SU-DHL-6 (cell line): ENCODE results near the gene CHEK1.

Source experiments
- H2AFZ ChIP-seq: fragments of 200-600 bp; sonication (generic); 2 replicates; pipeline ENCODE4 v1.6.1; 2014; ENCODE audit warnings: low read depth, mild to moderate bottlenecking, moderate library complexity, mixed read lengths, antibody characterized with exemption, low read length; ENCODE audit not compliant: severe bottlenecking
- H3F3A ChIP-seq: fragments of 200-600 bp; shearing (Covaris generic); 2 replicates; pipeline ENCODE4 v1.6.0; 2016; ENCODE audit warnings: antibody characterized with exemption, mild to moderate bottlenecking; ENCODE audit not compliant: insufficient read depth
- H3K27ac ChIP-seq: fragments of 200-600 bp; sonication (generic); 2 replicates; pipeline ENCODE4 v1.5.1; 2016; ENCODE audit warnings: low read depth, mild to moderate bottlenecking, low read length, moderate library complexity, mixed read lengths
- H3K27me3 ChIP-seq: fragments of 200-600 bp; sonication (generic), shearing (Covaris generic); 2 replicates; pipeline ENCODE4 v1.6.0; 2014; ENCODE audit warnings: mild to moderate bottlenecking, low read length
- H3K36me3 ChIP-seq: fragments of 200-600 bp; sonication (generic); 2 replicates; pipeline ENCODE4 v1.6.1; 2014; ENCODE audit warnings: mild to moderate bottlenecking, low read length, mixed read lengths
- H3K4me2 ChIP-seq: fragments of 300-600, 200-600 bp; shearing (Covaris generic), sonication (generic); 2 replicates; pipeline ENCODE4 v1.6.0; 2014; ENCODE audit warnings: low read length, low read depth, mild to moderate bottlenecking; ENCODE audit not compliant: poor library complexity, severe bottlenecking
- H3K4me3 ChIP-seq: fragments of 200-600 bp; sonication (generic); 2 replicates; pipeline ENCODE4 v1.5.1; 2014; ENCODE audit warnings: antibody characterized with exemption, low read length, mild to moderate bottlenecking, mixed read lengths; ENCODE audit not compliant: insufficient read depth, poor library complexity, severe bottlenecking
- H3K79me2 ChIP-seq: fragments of 200-600 bp; sonication (generic); 2 replicates; pipeline ENCODE4 v1.6.1; 2014; ENCODE audit warnings: mild to moderate bottlenecking, low read length, moderate library complexity; ENCODE audit not compliant: insufficient read depth
- H3K9ac ChIP-seq: fragments of 200-600 bp; sonication (generic); 2 replicates; pipeline ENCODE4 v1.7.0; 2014; ENCODE audit warnings: mild to moderate bottlenecking, low read length
- H3K9me2 ChIP-seq: fragments of 200-600 bp; sonication (generic); replicated peaks from 2 replicates; pipeline ENCODE4 v1.6.1; 2014; ENCODE audit warnings: low read length; ENCODE audit not compliant: insufficient read depth
- H3K9me3 ChIP-seq: fragments of 200-600 bp; sonication (generic); 2 replicates; pipeline ENCODE4 v1.6.1; 2014; ENCODE audit warnings: low read length, mixed read lengths; ENCODE audit not compliant: insufficient read depth
- H4K20me1 ChIP-seq: fragments of 200-600 bp; sonication (generic); 2 replicates; pipeline ENCODE4 v1.6.1; 2014; ENCODE audit warnings: low read depth, mild to moderate bottlenecking, antibody characterized with exemption, low read length, moderate library complexity, mixed read lengths
- EZH2phosphoT487 ChIP-seq: fragments of 200-600 bp; sonication (generic), shearing (Covaris generic); conservative IDR thresholded peaks from 2 replicates; pipeline ENCODE4 v1.6.1; 2018; ENCODE audit warnings: mild to moderate bottlenecking, antibody characterized with exemption, low read length, moderate library complexity, mixed read lengths
- TF ChIP-seq, protein P1 (sequence below): fragments of 200-600 bp; sonication (generic); IDR thresholded peaks from one replicate; pipeline ENCODE4 v1.5.1; 2017; ENCODE audit warnings: antibody characterized with exemption, mild to moderate bottlenecking, low read length, moderate library complexity; ENCODE audit not compliant: insufficient read depth, poor library complexity, severe bottlenecking

The CHEK1 gene

DNA sequence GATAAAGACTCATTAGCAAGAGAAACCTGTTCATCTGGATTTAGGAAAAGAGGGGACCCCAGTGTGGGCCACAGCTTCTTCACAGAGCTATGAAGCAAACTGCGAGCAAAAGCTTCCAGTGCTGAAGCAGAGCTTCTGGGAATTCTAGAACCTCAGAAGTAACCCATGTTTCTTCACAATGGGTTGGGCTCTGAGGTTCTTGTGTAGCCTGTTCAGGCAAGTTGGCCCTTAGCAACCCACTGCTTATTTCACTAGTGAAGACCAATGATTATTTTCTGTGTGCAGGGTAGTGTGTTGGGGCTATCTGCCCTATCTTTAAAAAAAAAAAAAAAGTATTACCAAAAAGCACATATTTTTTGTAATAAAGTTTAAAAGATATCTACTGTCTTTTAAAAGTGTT, 55.8 kb downstream of the CHEK1 start, which contains the start of gene ACRV1:
Gene ACRV1 (minus strand): TSS at position 101 of the 400 bp plus-strand sequence. CDS start 67 bp downstream, at position 34.
- no peak within 1 kb of the TSS for H3K9ac ChIP-seq

DNA sequence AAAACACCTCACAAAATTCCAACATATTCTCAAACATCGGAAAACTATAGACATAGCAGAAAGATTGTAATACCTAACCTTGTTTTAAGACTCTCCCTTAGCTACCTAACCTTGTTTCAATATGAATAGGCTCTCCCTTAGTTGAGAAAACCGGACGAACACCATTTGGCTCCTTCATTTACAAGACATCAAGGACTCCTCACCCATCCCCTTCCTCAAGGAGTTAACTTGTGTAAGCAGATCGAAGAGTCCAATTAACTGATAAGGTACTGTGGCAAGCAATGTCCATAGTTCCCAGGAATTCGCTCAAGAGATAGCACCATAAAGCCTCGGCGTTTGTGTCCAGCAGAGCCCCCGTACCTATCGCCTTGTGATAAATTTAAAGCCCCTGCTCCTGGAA, 60.3 kb downstream of the CHEK1 start:
- Histone ChIP-seq H3K79me2 (no peaks in the 10 kb centered on the region), H3K36me3 (no peaks in the 10 kb centered on the region), H3K4me3 (no peak overlapping the region)

More for the DNA sequence above, 55.8 kb downstream of the CHEK1 start, which contains the start of gene ACRV1:
- Histone ChIP-seq H3K9me3 (no peaks in the 10 kb centered on the region), H3K4me2 (no peak within 1 kb of the TSS), H2AFZ (no peak within 1 kb of the TSS), H3K36me3 (no peaks in the 10 kb centered on the region), H3K27ac (no peak within 1 kb of the TSS), H3K4me3 (no peak within 1 kb of the TSS), H3K79me2 (no peaks in the 10 kb centered on the region), H4K20me1 (no peaks in the 10 kb centered on the region), H3K9me2 (no peaks in the 10 kb centered on the region), H3K27me3 (no peaks in the 10 kb centered on the region), H3F3A (no peaks in the 10 kb centered on the region)
- TF ChIP-seq EZH2phosphoT487, result no peak
- TF ChIP-seq, protein P1, sequence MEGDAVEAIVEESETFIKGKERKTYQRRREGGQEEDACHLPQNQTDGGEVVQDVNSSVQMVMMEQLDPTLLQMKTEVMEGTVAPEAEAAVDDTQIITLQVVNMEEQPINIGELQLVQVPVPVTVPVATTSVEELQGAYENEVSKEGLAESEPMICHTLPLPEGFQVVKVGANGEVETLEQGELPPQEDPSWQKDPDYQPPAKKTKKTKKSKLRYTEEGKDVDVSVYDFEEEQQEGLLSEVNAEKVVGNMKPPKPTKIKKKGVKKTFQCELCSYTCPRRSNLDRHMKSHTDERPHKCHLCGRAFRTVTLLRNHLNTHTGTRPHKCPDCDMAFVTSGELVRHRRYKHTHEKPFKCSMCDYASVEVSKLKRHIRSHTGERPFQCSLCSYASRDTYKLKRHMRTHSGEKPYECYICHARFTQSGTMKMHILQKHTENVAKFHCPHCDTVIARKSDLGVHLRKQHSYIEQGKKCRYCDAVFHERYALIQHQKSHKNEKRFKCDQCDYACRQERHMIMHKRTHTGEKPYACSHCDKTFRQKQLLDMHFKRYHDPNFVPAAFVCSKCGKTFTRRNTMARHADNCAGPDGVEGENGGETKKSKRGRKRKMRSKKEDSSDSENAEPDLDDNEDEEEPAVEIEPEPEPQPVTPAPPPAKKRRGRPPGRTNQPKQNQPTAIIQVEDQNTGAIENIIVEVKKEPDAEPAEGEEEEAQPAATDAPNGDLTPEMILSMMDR, result no peak

DNA sequence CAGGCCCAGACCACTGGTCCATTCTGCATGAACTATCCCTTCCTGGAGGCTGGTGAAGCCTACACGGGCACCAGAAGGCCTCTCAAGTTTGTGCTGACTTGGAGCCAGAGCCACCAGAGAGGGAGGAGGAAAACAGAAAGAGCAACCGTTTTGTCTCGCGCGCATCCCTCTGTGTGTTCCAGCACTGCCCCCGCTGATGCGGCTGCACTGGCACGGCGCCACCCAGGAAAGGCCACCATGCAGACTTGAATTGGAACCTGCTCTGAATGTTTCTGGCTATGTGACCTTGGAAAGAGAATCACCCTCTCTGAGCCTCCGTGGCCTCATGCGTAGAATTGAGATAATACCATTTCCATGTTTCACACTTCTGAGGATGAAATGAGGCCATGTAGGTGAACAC, 63.1 kb downstream of the CHEK1 start:
- no peak for TF ChIP-seq EZH2phosphoT487
- TF ChIP-seq, protein P1, result no peak
- no peak overlapping the region for H3K27ac ChIP-seq
- H3K9me3 ChIP-seq, result no peaks in the 10 kb centered on the region
- H2AFZ ChIP-seq, result no peak overlapping the region
- H3K9me2 ChIP-seq, result no peaks in the 10 kb centered on the region
- no peak overlapping the region for H3K4me3 ChIP-seq
- no peaks in the 10 kb centered on the region for H3F3A ChIP-seq
- no peak overlapping the region for H3K4me2 ChIP-seq
- no peaks in the 10 kb centered on the region for H3K36me3 ChIP-seq
- H4K20me1 ChIP-seq, result no peaks in the 10 kb centered on the region
- no peaks in the 10 kb centered on the region for H3K79me2 ChIP-seq
- no peaks in the 10 kb centered on the region for H3K27me3 ChIP-seq
- H3K9ac ChIP-seq, result no peak overlapping the region

More for the DNA sequence above, 60.3 kb downstream of the CHEK1 start:
- Histone ChIP-seq H3F3A (no peaks in the 10 kb centered on the region), H3K9me2 (no peaks in the 10 kb centered on the region), H3K27ac (no peak overlapping the region), H2AFZ (no peak overlapping the region), H3K27me3 (no peaks in the 10 kb centered on the region), H3K4me2 (no peak overlapping the region), H4K20me1 (no peaks in the 10 kb centered on the region), H3K9me3 (no peaks in the 10 kb centered on the region), H3K9ac (no peak overlapping the region)
- TF ChIP-seq EZH2phosphoT487, result no peak
- TF ChIP-seq, protein P1, result no peak
